ENCODE results near the gene IRF2BPL.

IRF2BPL gene

DNA sequence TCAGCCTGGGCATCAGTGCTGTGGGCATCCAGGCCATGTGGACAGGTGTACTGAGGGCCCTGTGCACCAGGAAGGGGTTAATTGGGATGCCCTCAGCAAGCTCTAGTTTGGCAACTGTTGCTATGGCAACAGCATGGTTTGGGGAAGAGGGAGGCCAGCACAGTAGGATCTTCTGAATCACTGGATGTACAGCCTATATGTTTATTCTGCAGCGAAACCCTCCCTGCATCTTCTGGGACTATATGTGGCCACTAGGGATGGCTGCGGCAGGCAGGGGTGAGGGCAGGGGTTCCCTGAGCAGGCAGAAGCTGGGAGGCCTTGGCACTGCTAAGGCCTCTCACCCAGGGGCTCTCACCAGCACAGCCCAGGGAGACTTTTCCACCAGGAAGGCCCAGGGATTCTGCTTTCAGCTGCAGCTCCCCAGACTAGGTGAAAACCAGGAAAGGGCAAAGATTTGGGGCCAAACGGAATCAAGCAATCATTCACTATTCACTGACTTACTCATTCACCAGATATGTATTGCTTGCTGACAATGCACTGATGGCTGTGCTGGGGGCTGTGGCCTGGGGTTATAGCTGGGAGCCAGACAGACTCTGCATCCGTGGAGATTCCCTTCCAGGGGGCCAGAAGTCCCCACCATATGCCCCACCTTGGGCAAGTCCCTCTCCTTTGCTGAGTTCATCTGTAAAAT lies 42.8 kb downstream of the IRF2BPL start:
- no peak for DNase-seq

DNA sequence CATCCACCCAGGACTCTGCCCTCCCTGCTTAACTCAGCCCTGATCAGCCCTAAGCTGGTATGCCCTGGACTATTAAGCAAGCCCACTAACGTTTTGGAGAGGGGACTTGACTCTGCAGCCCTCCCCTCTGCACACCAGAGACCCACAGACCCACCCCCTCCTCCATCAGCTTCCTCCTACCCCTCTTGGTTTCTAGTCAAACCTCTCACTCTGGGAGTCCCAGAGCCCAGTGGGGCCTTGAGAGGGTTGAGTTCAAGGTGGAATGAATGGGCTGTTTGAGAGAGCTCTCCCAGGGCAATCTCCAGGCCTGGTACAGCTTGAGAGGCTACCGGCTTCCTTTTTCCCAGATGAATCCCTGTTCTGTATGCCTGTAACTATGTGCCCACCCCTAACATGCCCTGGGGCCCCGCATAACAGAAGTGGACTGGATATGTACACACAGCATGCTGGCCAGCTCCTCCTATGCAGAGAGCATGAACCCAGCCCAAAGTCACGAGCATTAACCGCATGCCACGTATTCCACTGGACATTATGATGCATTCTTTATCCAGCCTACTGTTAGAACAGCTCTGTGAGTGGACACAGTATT lies 43.6 kb downstream of the IRF2BPL start:
- DNase-seq: no peak

DNA sequence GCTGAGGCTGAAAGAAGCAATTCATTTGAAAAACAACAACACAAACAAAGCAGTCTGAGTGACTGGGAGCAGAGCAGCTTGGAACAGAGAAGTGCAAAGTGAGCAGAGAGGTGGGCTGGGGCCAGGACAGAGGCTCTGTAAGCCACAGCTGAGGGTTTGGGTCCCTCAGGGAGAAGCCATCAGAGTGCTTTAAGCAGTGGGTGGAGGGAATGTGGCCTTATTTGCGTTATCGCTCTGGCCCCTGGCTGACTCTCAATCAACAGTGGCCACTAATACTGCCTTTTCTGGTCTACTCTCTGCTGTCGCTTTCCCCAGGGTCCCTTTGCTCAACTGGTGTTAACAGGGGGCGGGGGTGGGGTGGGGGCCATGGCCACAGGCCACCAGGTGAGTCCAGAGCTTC lies 44.2 kb downstream of the IRF2BPL start:
- DNase-seq: no peak

DNA sequence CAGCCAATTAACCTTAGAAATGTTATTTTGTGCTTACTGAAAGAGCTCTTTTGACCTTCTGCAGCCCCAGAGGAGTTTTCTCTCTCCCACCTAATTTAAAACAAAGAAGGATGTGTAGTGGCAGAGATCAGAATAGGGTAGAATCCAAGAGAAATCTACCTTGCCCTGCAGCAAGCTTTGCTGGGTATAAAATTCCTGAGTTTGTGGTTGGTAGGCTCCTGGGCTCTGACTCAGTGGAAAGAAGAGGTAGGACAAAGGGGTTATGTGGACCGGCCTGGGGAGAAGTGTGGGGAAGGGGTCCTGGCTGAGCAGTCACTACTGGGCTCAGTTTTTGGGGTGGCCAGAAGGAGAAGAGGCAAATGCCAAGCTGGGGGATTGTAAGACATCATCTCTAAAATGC lies 46.8 kb downstream of the IRF2BPL start:
- DNase-seq: no peak

DNA sequence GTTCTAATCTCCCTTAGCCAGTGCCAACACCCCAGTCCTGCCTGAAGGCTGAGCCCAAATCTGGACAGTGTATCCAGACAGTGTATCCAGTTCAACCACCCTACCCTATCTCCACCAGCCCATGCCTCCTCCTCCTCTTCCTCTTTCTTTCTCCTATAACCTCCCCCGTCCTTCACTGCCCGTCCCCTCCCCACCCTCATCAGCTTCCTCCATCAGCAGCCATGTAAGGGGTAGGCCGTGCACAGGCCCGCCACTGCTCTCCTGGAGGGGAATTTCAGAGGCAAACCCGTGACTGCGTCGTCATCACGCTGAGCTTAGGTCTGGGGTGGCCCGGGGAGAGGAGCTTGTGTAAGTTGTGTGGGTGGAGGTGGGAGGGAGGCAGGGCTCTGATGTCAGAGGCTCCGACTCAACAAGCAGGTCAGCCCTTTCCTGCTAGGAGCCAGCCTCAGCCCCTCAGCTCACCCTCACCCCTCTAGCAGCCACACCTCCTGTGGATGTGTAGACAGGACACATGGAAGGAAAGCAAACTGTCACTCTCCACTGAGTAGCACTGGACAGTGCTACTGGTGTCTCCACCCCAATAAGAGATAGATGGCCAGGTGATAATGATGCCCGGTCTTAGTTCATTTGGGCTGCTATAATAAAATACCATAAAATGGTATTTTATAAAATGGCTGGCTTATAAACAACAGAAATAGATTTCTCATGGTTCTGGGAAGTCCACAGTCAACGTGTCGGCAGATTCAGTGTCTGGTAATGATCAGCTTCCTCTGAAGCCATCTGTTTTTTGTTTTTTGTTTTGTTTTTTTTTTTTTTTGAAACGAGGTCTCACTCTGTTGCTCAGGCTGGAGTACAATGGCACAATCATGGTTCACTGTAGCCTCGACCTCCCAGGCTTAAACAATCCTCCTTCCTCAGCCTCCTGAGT lies 50.5 kb downstream of the IRF2BPL start:
- no peak for DNase-seq

DNA sequence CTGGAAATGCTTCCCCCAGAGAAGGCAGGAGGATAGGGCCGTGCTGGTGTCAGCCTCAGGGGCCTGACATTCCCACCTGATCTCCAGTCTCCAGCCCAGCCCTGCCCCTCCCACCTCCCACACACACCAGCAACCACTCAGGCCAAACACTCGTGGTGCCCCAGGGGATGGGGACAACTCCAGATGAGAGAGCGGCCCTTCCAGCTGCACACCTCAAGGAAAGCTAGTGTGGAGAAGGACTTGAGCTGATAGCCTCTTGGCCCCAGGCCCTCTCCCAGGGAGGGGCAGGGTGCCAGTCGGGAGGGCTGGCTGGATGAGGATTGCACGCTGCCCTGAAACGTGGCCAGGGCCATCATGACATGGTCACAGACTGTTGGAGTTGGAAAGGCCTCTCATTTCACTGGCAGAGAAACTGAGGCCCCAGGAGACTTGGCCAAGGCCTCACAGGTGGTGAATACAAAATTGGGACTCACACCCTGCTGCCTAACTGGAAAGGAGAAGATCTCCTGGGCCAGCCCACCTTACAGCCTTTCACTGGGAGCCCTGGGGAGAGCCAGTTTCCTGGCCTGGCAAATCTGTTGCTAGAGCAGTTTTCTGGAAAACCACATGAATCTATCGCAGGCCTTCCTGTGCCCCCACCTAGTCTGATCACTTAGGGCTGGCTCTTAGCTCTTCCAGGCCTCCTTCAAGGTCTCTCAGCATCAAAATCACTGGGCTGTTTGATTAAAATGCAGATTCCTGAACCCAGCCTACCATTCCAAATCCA lies 52.1 kb downstream of the IRF2BPL start:
- peak in 1 of 2 experiments; percentile 22 for DNase-seq

DNA sequence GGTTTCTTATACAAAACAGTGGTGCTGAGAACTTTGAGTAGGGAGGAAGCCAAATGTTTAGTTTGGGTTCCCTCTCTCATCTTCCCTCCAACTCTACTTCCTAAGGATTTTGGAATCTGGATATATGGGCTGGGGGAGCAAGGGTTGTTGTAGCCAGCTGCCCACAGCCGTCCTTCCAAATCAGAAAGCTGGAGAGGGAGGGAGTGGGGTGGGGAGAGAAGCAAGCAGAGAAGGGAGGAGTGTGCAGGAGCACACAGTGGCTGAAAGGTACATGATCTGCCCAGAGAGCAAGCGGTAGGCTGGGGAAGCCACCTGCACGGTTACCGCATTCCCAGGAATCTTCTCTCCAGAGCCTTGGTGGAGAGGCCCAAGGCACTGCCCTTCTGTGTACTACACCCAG lies 52.7 kb downstream of the IRF2BPL start:
- DNase-seq: no peak

DNA sequence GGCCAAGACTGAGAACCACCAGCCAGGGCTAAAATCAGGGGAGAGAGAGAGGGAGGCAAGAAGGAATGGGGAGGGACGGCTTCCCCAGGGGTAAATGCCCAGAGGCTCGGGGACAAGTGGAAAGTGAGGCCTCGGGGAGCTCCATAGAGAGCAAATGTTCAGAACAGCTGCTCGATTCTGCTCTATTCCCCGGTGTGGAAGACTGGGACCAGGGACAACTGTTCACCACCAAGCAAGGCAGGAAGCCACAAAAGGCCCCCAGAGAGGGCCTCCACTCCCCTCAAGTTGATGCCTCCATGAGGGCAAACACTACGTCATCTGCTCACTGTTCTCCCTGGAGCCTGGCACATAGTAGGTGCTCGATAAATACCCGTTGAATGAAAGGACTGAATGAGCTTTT lies 53.5 kb downstream of the IRF2BPL start:
- no peak for DNase-seq

Data from NCI-H187 (cell line).